Tibial artery (tissue), 4 donors: Measurements from ENCODE around the gene TEKT3.
A peak's percentile ranks its signal among the peaks of the same experiment; 100 is the strongest.

Experiments used
- DNase-seq, 2 donors: peaks; one replicate each; pipeline ENCODE4 v3.0.0-alpha.2; 2019
- H3K27ac ChIP-seq, 2 donors: fragments of 200-600 bp; sonication (generic) in 1 of 2; 1 replicate in 1 of 2; 2 replicates in 1 of 2; pipeline ENCODE4 v1.5.1; 2018 to 2019; ENCODE audit warnings: mild to moderate bottlenecking in 1 of 2
- H3K27me3 ChIP-seq, 2 donors: fragments of 200-600 bp; sonication (generic) in 1 of 2; one replicate each; pipeline versions ENCODE4 v1.5.1 to v1.6.0; 2016 to 2019
- H3K36me3 ChIP-seq, 3 donors: fragments of 200-600 bp; sonication (generic) in 2 of 3; one replicate each; pipeline ENCODE4 v1.5.1; 2016 to 2019; ENCODE audit warnings: mild to moderate bottlenecking in 2 of 3
- H3K4me1 ChIP-seq, 4 donors: fragments of 200-600 bp; sonication (generic) in 2 of 4; 1 replicate in 3 of 4; 2 replicates in 1 of 4; pipeline ENCODE4 v1.5.1; 2016 to 2019
- H3K4me3 ChIP-seq, 2 donors: fragments of 200-600 bp; sonication (generic) in 1 of 2; 1 replicate in 1 of 2; 2 replicates in 1 of 2; pipeline ENCODE4 v1.5.1; 2018 to 2019; ENCODE audit warnings: mild to moderate bottlenecking in 2 of 2
- H3K9me3 ChIP-seq, 3 donors: fragments of 200-600 bp; sonication (generic) in 1 of 3; one replicate each; pipeline ENCODE4 v1.5.1; 2016 to 2019
- intact Hi-C: fragments of 100-400 bp; cut with DNase I; formaldehyde crosslinking; loops from one replicate; pipeline ENCODE4 v1.15.0; 2023; ENCODE audit warnings: low total_unique reads
- TF ChIP-seq, protein P1 (sequence below), 2 experiments: fragments of 200-600 bp in 1 of 2; fragments of 450-650 bp in 1 of 2; IDR thresholded peaks; one replicate each; pipeline ENCODE4 v1.5.1; 2017 to 2019; ENCODE audit warnings: antibody characterized with exemption in 2 of 2, mild to moderate bottlenecking in 1 of 2, moderate library complexity in 1 of 2

TEKT3 gene

DNA sequence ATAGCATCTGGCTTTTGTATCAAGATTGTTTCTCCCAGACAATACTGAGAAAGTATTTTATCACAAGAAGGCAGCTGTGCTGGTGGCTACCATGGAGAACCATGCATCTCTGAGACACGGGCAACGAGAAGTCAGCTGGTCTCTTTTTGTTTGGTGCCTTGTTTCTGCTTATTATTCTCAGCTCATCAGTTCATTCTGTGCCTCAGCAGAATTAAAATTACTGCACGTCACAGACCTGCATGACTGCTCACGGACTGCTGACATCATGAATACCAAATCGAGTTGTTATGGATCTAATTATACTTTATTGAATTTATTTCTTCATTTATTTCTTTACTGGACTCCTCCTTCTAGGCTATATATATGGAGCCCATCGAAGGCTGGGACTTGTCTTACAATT, 57.3 kb downstream of the TEKT3 start:
- H3K4me1 ChIP-seq = no peaks in the 10 kb centered on the region
- intact Hi-C loops = no loop called here
- no peaks in the 10 kb centered on the region for H3K9me3 ChIP-seq
- DNase-seq = no peak
- no peaks in the 10 kb centered on the region for H3K27me3 ChIP-seq
- H3K27ac ChIP-seq = no peak overlapping the region
- H3K4me3 ChIP-seq = no peak overlapping the region
- no peaks in the 10 kb centered on the region for H3K36me3 ChIP-seq
- TF ChIP-seq, protein P1, sequence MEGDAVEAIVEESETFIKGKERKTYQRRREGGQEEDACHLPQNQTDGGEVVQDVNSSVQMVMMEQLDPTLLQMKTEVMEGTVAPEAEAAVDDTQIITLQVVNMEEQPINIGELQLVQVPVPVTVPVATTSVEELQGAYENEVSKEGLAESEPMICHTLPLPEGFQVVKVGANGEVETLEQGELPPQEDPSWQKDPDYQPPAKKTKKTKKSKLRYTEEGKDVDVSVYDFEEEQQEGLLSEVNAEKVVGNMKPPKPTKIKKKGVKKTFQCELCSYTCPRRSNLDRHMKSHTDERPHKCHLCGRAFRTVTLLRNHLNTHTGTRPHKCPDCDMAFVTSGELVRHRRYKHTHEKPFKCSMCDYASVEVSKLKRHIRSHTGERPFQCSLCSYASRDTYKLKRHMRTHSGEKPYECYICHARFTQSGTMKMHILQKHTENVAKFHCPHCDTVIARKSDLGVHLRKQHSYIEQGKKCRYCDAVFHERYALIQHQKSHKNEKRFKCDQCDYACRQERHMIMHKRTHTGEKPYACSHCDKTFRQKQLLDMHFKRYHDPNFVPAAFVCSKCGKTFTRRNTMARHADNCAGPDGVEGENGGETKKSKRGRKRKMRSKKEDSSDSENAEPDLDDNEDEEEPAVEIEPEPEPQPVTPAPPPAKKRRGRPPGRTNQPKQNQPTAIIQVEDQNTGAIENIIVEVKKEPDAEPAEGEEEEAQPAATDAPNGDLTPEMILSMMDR (IDR thresholded peaks at IDR 0.05) = no peak

DNA sequence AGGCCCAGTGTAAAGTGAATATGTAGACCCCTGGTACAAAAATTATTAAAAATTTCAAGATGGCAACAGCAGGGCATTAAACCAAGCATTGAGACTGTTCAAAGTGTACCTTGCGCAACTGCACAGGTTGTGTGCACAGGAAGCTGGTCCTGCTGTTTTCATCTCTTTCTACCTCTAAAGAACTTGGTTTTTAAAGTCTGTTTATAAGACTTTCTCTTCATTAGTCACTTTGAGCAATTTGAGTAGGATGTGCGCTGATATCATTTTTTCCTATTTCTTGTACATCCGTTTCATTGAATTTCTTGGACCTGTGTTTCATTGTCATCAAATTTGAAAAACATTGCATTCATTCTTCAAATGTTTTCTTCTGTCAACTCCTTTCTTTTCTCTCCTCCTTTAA, 59.5 kb downstream of the TEKT3 start:
- TF ChIP-seq, protein P1 (IDR thresholded peaks at IDR 0.05) = no peak
- intact Hi-C loops = no loop called here
- no peaks in the 10 kb centered on the region for H3K36me3 ChIP-seq
- peaks cover 0 to 3% (median 0%) of the 10 kb centered on the region in 3 donors for H3K9me3 ChIP-seq
- H3K4me3 ChIP-seq = no peak overlapping the region
- no peak for DNase-seq
- H3K27me3 ChIP-seq = no peaks in the 10 kb centered on the region
- no peak overlapping the region for H3K27ac ChIP-seq
- H3K4me1 ChIP-seq = no peaks in the 10 kb centered on the region

GRCh38 chr17:15278924-15279477, 62.4 kb downstream of the TEKT3 start:
- Histone ChIP-seq H3K4me3 (no peak overlapping the region), H3K9me3 (peaks cover 0 to 3% (median 0%) of the 10 kb centered on the region in 3 donors), H3K27ac (no peak overlapping the region), H3K36me3 (no peaks in the 10 kb centered on the region), H3K4me1 (no peaks in the 10 kb centered on the region), H3K27me3 (no peaks in the 10 kb centered on the region)
- intact Hi-C loops = no loop called here
- TF ChIP-seq, protein P1 (IDR thresholded peaks at IDR 0.05) = no peak
- DNase-seq = no peak

DNA sequence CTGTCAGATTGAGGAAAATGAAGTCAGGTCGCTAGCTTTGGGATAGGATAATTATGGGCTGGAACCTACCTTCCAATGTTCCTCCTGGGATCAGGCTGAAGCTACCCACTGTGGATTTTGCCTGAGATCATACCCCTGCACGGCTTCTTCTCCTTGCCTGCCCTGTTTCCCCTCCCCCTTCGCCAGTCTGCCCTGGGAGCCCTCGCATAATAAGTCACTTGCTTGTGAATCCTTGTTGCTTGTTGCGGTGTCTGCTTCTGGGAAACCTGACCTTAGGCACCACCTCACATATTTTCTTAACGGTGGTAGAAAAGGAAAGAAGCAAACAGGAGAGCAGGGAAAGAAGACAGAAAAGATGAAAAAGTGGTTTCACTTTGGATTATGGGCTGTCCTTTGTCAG, 63.0 kb downstream of the TEKT3 start:
- H3K4me1 ChIP-seq = no peaks in the 10 kb centered on the region
- no peak overlapping the region for H3K27ac ChIP-seq
- no peak for DNase-seq
- TF ChIP-seq, protein P1 (IDR thresholded peaks at IDR 0.05) = no peak
- no peak overlapping the region for H3K4me3 ChIP-seq
- H3K36me3 ChIP-seq = no peaks in the 10 kb centered on the region
- H3K27me3 ChIP-seq = no peaks in the 10 kb centered on the region
- peaks cover 0 to 3% (median 0%) of the 10 kb centered on the region in 3 donors for H3K9me3 ChIP-seq
- intact Hi-C loops = no loop called here

DNA sequence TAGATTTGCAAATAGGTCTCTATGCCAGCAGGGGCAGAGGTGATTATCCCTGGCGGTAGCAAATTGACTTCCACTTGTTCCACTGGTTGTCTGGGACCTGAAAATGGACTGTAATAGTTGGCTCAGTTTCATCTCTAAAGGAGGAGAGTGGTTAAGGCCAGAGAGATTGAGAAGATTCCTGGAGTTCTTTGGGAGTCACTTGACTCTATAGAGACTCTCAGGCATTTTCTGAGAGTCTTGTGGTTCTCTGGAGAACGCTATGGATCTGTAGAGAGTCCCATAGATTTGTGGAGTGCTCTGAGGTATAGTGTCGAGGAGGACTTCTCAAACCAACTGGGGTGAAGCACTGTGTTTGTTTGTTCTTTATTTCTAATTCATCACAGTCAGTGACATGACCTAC, 67.4 kb downstream of the TEKT3 start:
- Histone ChIP-seq H3K4me3 (no peak overlapping the region), H3K4me1 (peaks cover 0 to 4% (median 0%) of the 10 kb centered on the region in 4 donors), H3K9me3 (peaks cover 0 to 2% (median 0%) of the 10 kb centered on the region in 3 donors), H3K27me3 (no peaks in the 10 kb centered on the region), H3K36me3 (no peaks in the 10 kb centered on the region), H3K27ac (peak overlapping the region in 1 of 2 donors; percentile 23)
- TF ChIP-seq, protein P1 (IDR thresholded peaks at IDR 0.05) = no peak
- intact Hi-C loops = no loop called here
- DNase-seq = no peak
